Activated CD4-positive, alpha-beta memory T cell treated with anti-CD3 and anti-CD28 coated beads, Interleukin-2, amount 10 ng/mL, durations not matched to agents 7 days and 5 days (primary cell): ENCODE measurements around the gene RBM4B. TPM values are rescaled to one million over a fixed set of nuclear protein-coding genes. Genes with fewer than 3 reads are reported as not detected.

Experiments
- CTCF ChIA-PET: fragments of 350-600 bp; sonication (Branson Sonifier 250); formaldehyde crosslinking; loops from one replicate; lab custom pipeline; 2021; ENCODE audit warnings: antibody characterized with exemption, inconsistent platforms; lab: Charles Lee
- POLR2A ChIA-PET: fragments of 350-600 bp; sonication (Branson Sonifier 250); formaldehyde crosslinking; loops from one replicate; lab custom pipeline; 2021; ENCODE audit warnings: antibody characterized with exemption; lab: Charles Lee
- DNase-seq: peaks from one replicate; pipeline ENCODE4 v3.0.0-alpha.2; 2020
- H3K27ac Mint-ChIP-seq: one replicate; pipeline ENCODE4 v1.8.0; 2021; ENCODE audit warnings: mild to moderate bottlenecking, mixed read lengths
- H3K27me3 Mint-ChIP-seq: one replicate; pipeline ENCODE4 v1.8.0; 2021; ENCODE audit warnings: mixed read lengths
- H3K36me3 Mint-ChIP-seq: one replicate; pipeline ENCODE4 v1.8.0; 2021; ENCODE audit warnings: low read depth, mixed read lengths
- H3K4me1 Mint-ChIP-seq: one replicate; pipeline ENCODE4 v1.8.0; 2021; ENCODE audit warnings: mixed read lengths
- H3K4me3 Mint-ChIP-seq: one replicate; pipeline ENCODE4 v1.8.0; 2021; ENCODE audit warnings: mild to moderate bottlenecking, mixed read lengths
- H3K9me3 Mint-ChIP-seq: one replicate; pipeline ENCODE4 v1.8.0; 2021; ENCODE audit warnings: mixed read lengths
- total RNA-seq, 2 experiments: library from RNA; stranded (reverse); gene quantifications; one replicate each; pipeline ENCODE4 v1.2.3, GENCODE V29; 2021

The RBM4B gene
- total RNA-seq, 2 experiments from 2014 or later: 19.6 to 20.1 TPM

GRCh38 chr11:66674964-66675602 is 2.6 kb downstream of the RBM4B start:
- ChIA-PET POLR2A (interaction anchor here (0.7 to 1.2 kb wide), 2 partner anchors 12 to 14 kb away, joined by 3 to 4 read pairs; no protein-coding TSS in a partner anchor), CTCF (no interaction called here)
- Mint-ChIP-seq H3K4me3 (no peak overlapping the region), H3K27me3 (no peaks in the 10 kb centered on the region), H3K36me3 (peaks cover 26% of the 10 kb centered on the region), H3K9me3 (no peaks in the 10 kb centered on the region), H3K27ac (no peak overlapping the region), H3K4me1 (peaks cover 37% of the 10 kb centered on the region)
- DNase-seq: no peak

GRCh38 chr11:66670816-66671215 is 6.9 kb downstream of the RBM4B start:
- Mint-ChIP-seq H3K4me1 (peaks cover 14% of the 10 kb centered on the region), H3K27me3 (no peaks in the 10 kb centered on the region), H3K4me3 (no peak overlapping the region), H3K27ac (no peak overlapping the region), H3K36me3 (peaks cover 44% of the 10 kb centered on the region), H3K9me3 (no peaks in the 10 kb centered on the region)
- ChIA-PET CTCF (no interaction called here), POLR2A (interaction anchor here (1.0 kb wide), 1 partner anchor 9 kb away, joined by 3 read pairs; no protein-coding TSS in a partner anchor)
- no peak for DNase-seq

- Mint-ChIP-seq H3K27ac (no peak overlapping the region), H3K27me3 (no peaks in the 10 kb centered on the region), H3K4me1 (peaks cover 4% of the 10 kb centered on the region), H3K9me3 (no peaks in the 10 kb centered on the region), H3K36me3 (peaks cover 55% of the 10 kb centered on the region), H3K4me3 (no peak overlapping the region)
- POLR2A ChIA-PET: interaction anchor here (0.9 to 1.9 kb wide), 4 partner anchors 13 to 153 kb away, joined by 3 to 11 read pairs (median 3); partner anchors contain the start of gene RBM4B
- CTCF ChIA-PET: interaction anchor here (1.9 kb wide), 1 partner anchor 12 kb away, joined by 5 read pairs; the partner anchor contains the start of gene RBM4B
- no peak for DNase-seq
Observed at GRCh38 chr11:66665369-66665768, 12.3 kb downstream of the RBM4B start.

DNA sequence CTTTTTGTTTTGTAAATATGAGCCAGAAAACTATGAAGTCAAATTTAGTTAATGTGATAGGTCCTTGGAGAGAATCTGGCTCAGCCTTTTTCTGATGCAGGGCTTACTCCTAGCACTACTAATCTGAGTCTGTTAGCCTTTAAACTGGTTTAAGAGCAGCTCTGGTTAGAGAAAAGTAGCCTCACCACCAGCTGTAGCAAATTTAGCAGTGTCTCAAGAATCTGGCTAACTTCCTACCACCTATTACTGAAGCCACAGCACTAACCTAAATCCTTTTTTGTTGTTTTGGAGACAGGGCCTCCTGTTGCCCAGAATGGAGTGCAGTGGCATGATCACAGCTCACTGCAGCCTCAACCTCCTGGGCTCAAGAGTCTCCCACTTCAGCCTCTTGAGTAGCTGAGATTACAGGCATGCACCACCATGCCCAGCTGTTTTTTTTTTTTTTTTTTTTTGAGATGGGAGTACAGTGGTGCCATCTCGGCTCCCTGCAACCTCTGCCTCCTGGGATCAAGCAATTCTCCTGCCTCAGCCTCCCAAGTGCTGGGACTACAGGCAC is 13.9 kb downstream of the RBM4B start:
- CTCF ChIA-PET: interaction anchor here (1.3 to 2.4 kb wide), 3 partner anchors 10 to 26 kb away, joined by 3 to 8 read pairs (median 7); partner anchors contain the start of genes RBM4 and RBM4B
- H3K4me3 Mint-ChIP-seq: no peak overlapping the region
- H3K27me3 Mint-ChIP-seq: no peaks in the 10 kb centered on the region
- H3K4me1 Mint-ChIP-seq: peaks cover 4% of the 10 kb centered on the region
- DNase-seq: no peak
- no peaks in the 10 kb centered on the region for H3K9me3 Mint-ChIP-seq
- POLR2A ChIA-PET: interaction anchor here (0.8 to 4.5 kb wide), 6 partner anchors 10 to 40 kb away, joined by 3 to 18 read pairs (median 6); partner anchors contain the start of genes RBM4 and RBM4B
- peaks cover 52% of the 10 kb centered on the region for H3K36me3 Mint-ChIP-seq
- H3K27ac Mint-ChIP-seq: no peak overlapping the region

- Mint-ChIP-seq H3K4me1 (peaks cover 4% of the 10 kb centered on the region), H3K4me3 (no peak overlapping the region), H3K27ac (peak overlapping the region; percentile 2), H3K36me3 (peaks cover 30% of the 10 kb centered on the region), H3K9me3 (no peaks in the 10 kb centered on the region), H3K27me3 (no peaks in the 10 kb centered on the region)
- ChIA-PET POLR2A (interaction anchor here (0.9 to 1.4 kb wide), 2 partner anchors 13 to 17 kb away, joined by 3 read pairs; no protein-coding TSS in a partner anchor), CTCF (interaction anchor here (1.1 to 1.4 kb wide), 4 partner anchors 11 to 274 kb away, joined by 3 to 5 read pairs (median 3); partner anchors contain the start of gene RBM4)
- DNase-seq: no peak
Observed at GRCh38 chr11:66659763-66660162, 17.9 kb downstream of the RBM4B start.

DNA sequence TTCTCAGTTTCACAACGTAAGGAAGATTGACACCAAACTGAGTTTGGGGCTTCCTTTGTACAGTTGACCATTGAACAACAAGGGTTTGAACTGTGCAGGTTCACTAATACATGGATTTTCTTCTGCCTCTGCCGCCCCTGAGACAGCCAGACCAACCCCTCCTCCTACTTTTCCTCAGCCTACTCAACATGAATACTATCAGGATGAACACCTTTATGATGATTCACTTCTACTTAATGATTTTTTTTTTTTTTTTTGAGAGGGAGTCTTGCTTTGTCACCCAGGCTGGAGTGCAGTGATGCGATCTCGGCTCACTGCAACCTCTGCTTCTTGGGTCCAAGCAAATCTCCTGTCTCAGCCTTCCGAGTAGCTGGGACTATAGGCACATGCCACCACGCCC is 24.6 kb downstream of the RBM4B start:
- Mint-ChIP-seq H3K4me1 (peaks cover 11% of the 10 kb centered on the region), H3K4me3 (no peak overlapping the region), H3K36me3 (peaks cover 51% of the 10 kb centered on the region), H3K27me3 (no peaks in the 10 kb centered on the region), H3K9me3 (no peaks in the 10 kb centered on the region), H3K27ac (no peak overlapping the region)
- CTCF ChIA-PET: interaction anchor here (0.7 to 1.3 kb wide), 2 partner anchors 12 to 163 kb away, joined by 3 read pairs; no protein-coding TSS in a partner anchor
- POLR2A ChIA-PET: interaction anchor here (0.7 to 7.3 kb wide), 4 partner anchors 9 to 36 kb away, joined by 3 to 45 read pairs (median 10); partner anchors contain the start of genes RBM14 and RBM4
- DNase-seq: no peak

- Mint-ChIP-seq H3K9me3 (no peaks in the 10 kb centered on the region), H3K27ac (no peak overlapping the region), H3K36me3 (peaks cover 52% of the 10 kb centered on the region), H3K4me3 (no peak overlapping the region), H3K4me1 (peaks cover 11% of the 10 kb centered on the region), H3K27me3 (no peaks in the 10 kb centered on the region)
- CTCF ChIA-PET: no interaction called here
- POLR2A ChIA-PET: interaction anchor here (0.7 to 7.3 kb wide), 5 partner anchors 8 to 36 kb away, joined by 3 to 45 read pairs (median 8); partner anchors contain the start of genes RBM14 and RBM4
- no peak for DNase-seq
Observed at GRCh38 chr11:66652651-66653050, 25.0 kb downstream of the RBM4B start.

DNA sequence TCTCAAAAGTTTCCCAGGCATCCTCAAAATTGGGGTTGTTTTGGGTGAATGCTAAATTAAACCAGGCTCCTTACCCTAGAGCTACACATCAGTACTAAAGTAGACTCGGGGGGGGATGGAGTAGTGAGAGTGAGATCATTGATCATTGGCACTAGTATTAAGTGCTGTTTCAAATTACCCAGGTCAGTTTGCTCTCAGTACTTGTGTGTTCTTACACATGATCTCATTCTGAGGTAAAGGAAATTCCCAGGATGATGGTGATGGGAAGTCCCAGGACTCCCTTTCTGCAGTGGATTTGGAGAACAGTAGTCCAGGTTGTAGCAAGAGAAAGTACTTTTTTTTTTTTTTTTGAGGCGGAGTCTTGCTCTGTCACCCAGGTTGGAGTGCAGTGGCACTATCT is 26.7 kb downstream of the RBM4B start:
- H3K9me3 Mint-ChIP-seq: no peaks in the 10 kb centered on the region
- H3K36me3 Mint-ChIP-seq: peaks cover 65% of the 10 kb centered on the region
- no peak for DNase-seq
- H3K27ac Mint-ChIP-seq: no peak overlapping the region
- H3K4me1 Mint-ChIP-seq: peaks cover 27% of the 10 kb centered on the region
- H3K27me3 Mint-ChIP-seq: no peaks in the 10 kb centered on the region
- ChIA-PET POLR2A (interaction anchor here (7.3 kb wide), 1 partner anchor 12 kb away, joined by 45 read pairs; the partner anchor contains the start of gene RBM4), CTCF (no interaction called here)
- no peak overlapping the region for H3K4me3 Mint-ChIP-seq

- H3K9me3 Mint-ChIP-seq: no peaks in the 10 kb centered on the region
- peaks cover 70% of the 10 kb centered on the region for H3K36me3 Mint-ChIP-seq
- ChIA-PET POLR2A (interaction anchor here (1.7 to 7.3 kb wide), 2 partner anchors 11 to 33 kb away, joined by 5 to 45 read pairs; partner anchors contain the start of genes RBM14 and RBM4), CTCF (interaction anchor here (0.9 to 3.1 kb wide), 4 partner anchors 10 to 70 kb away, joined by 3 to 9 read pairs (median 5); partner anchors contain the start of genes RBM4 and RBM4B)
- H3K4me3 Mint-ChIP-seq: no peak overlapping the region
- peaks cover 38% of the 10 kb centered on the region for H3K4me1 Mint-ChIP-seq
- H3K27me3 Mint-ChIP-seq: no peaks in the 10 kb centered on the region
- no peak overlapping the region for H3K27ac Mint-ChIP-seq
- DNase-seq: no peak
Observed at GRCh38 chr11:66649903-66650302, 27.8 kb downstream of the RBM4B start.

DNA sequence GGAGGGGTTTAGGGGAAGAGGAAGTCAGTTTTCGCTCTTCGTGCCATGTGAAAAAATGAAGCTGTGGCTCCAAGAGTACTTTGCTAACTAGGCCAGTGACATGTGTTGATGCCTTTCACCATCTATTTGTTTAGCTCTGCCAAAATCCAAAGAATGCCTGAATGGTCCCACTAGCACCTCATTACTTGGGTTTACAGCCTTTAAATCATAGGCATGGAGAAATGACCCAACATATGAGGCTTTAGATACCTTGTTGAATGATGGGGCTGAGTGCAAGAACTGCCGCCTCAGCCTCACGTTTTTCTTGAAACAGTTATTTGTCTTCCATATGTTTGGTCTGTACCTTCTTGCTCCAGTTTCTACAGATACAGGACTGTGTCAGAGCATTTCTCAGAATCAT is 30.9 kb downstream of the RBM4B start:
- no peak for DNase-seq
- Mint-ChIP-seq H3K9me3 (no peaks in the 10 kb centered on the region), H3K4me1 (peaks cover 63% of the 10 kb centered on the region), H3K36me3 (peaks cover 86% of the 10 kb centered on the region), H3K27me3 (no peaks in the 10 kb centered on the region), H3K4me3 (no peak overlapping the region), H3K27ac (no peak overlapping the region)
- CTCF ChIA-PET: interaction anchor here (0.9 to 1.6 kb wide), 2 partner anchors 13 to 31 kb away, joined by 5 to 6 read pairs; partner anchors contain the start of gene RBM4B
- POLR2A ChIA-PET: interaction anchor here (1.1 to 7.3 kb wide), 3 partner anchors 8 to 30 kb away, joined by 3 to 45 read pairs (median 12); partner anchors contain the start of genes RBM14 and RBM4

GRCh38 chr11:66643745-66644437 is 33.8 kb downstream of the RBM4B start:
- Mint-ChIP-seq H3K4me3 (no peak overlapping the region), H3K27me3 (no peaks in the 10 kb centered on the region), H3K27ac (no peak overlapping the region), H3K36me3 (peaks cover 93% of the 10 kb centered on the region), H3K9me3 (no peaks in the 10 kb centered on the region), H3K4me1 (peaks cover 84% of the 10 kb centered on the region)
- POLR2A ChIA-PET: interaction anchor here (0.9 to 9.3 kb wide), 2 partner anchors 9 to 21 kb away, joined by 3 to 125 read pairs; no protein-coding TSS in a partner anchor
- DNase-seq: no peak
- CTCF ChIA-PET: no interaction called here

DNA sequence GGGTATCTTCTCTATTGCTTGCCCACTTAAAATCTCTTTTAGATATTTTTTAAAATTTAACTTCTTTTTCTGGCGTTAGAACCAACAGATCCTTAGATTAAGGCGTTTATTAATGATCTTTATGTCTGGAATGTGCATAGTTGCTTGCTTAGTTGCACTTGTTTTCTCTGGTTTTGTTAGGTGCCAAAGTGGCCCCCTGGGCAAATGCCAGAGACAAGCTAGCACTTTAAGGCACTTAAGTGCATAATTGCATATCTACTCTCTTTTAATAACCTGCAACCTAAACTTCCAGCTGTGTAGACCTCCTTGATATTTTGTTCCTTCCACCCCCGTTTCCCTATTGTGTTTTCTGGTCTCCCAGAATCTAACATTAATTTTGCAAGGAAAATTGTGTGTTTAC is 35.9 kb downstream of the RBM4B start:
- no peak for DNase-seq
- Mint-ChIP-seq H3K9me3 (no peaks in the 10 kb centered on the region), H3K4me3 (peak overlapping the region; percentile 45), H3K27ac (no peak overlapping the region), H3K36me3 (peaks cover 96% of the 10 kb centered on the region), H3K4me1 (peaks cover 87% of the 10 kb centered on the region), H3K27me3 (no peaks in the 10 kb centered on the region)
- ChIA-PET POLR2A (interaction anchor here (1.2 to 9.3 kb wide), 3 partner anchors 19 to 25 kb away, joined by 3 to 125 read pairs (median 18); no protein-coding TSS in a partner anchor), CTCF (interaction anchor here (1.6 kb wide), 1 partner anchor 12 kb away, joined by 3 read pairs; no protein-coding TSS in a partner anchor)
